Measurements from ENCODE around the gene CALML4. TPM values are rescaled to one million over a fixed set of nuclear protein-coding genes. Genes with fewer than 3 reads are reported as not detected.
"Not testable (repeated sequence)": the region's sequence is repeated elsewhere in the genome, so short reads cannot be mapped to it uniquely, and the experiment has no call there.

Gene CALML4
- total RNA-seq, 1 experiment from 2014 or later = 3.3 TPM

DNA sequence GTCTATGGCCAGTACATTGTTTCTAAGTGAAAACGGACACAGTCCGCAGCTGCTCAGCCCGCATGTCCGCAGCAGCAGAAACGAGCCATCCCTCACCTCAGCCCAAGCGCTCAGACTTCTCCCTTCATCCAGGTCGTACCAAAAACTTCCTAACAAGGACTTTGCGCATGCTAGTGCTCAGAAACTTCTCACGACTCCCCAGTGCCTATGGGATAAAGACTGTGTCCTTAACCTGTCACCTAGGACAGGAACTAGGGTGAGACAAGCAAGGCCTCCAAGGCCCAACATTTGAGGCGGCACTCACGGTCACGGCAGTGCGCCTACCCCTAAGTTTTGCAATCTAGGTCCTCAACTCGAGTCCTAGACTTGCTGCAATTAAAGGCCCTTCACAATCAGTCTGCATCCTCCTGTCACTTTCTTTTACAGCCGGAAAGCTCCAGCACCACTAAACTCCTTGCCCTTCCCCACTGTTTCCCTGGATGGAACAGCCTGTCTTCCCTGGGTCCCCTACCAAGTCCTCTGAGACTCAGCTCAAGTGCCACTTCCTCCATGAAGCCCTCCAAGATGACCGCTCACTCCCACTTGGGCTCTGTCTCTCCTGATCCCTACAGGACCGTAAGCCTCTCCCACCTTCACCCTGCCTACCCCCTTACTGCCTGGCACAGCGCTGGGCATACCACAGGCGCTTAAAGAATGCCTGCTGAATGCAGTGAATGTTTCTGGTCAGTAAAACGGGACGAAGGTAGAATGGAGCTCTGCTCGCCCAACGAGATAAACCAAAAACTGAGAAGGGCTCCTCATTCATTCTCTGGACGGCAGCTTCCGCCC is 23.2 kb upstream of the CALML4 start:
- Mint-ChIP-seq H3K27ac (ENCODE audit: low read depth, unreplicated experiment) (peak overlapping the region; percentile 65), H3K4me1 (ENCODE audit: insufficient read depth, unreplicated experiment) (peaks cover 29% of the 10 kb centered on the region), H3K4me3 (ENCODE audit: unreplicated experiment) (peak overlapping the region; percentile 74), H3K27me3 (ENCODE audit: insufficient read depth, unreplicated experiment) (no peaks in the 10 kb centered on the region), H3K9me3 (ENCODE audit: unreplicated experiment) (no peaks in the 10 kb centered on the region), H3K36me3 (ENCODE audit: insufficient read depth, unreplicated experiment) (peaks cover 5% of the 10 kb centered on the region)
- intact Hi-C loops (cut with micrococcal nuclease) = no loop called here
- TSS peak; percentile 30 for BruUV-seq (replicated peaks)
- TF ChIP-seq, protein P1, sequence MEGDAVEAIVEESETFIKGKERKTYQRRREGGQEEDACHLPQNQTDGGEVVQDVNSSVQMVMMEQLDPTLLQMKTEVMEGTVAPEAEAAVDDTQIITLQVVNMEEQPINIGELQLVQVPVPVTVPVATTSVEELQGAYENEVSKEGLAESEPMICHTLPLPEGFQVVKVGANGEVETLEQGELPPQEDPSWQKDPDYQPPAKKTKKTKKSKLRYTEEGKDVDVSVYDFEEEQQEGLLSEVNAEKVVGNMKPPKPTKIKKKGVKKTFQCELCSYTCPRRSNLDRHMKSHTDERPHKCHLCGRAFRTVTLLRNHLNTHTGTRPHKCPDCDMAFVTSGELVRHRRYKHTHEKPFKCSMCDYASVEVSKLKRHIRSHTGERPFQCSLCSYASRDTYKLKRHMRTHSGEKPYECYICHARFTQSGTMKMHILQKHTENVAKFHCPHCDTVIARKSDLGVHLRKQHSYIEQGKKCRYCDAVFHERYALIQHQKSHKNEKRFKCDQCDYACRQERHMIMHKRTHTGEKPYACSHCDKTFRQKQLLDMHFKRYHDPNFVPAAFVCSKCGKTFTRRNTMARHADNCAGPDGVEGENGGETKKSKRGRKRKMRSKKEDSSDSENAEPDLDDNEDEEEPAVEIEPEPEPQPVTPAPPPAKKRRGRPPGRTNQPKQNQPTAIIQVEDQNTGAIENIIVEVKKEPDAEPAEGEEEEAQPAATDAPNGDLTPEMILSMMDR (IDR thresholded peaks at IDR 0.05; ENCODE audit: unreplicated experiment) = no peak
- ChIA-PET CTCF (interaction anchor here (0.6 to 1.2 kb wide), 3 partner anchors 18 to 344 kb away, joined by 3 to 4 read pairs (median 3); no protein-coding TSS in a partner anchor), POLR2A (interaction anchor here (0.6 to 3.6 kb wide), 13 partner anchors 8 to 1180 kb away, joined by 3 to 49 read pairs (median 4); partner anchors contain the start of genes FEM1B and MAP2K5)
- peak; percentile 21 for DNase-seq (ENCODE audit: unreplicated experiment)

DNA sequence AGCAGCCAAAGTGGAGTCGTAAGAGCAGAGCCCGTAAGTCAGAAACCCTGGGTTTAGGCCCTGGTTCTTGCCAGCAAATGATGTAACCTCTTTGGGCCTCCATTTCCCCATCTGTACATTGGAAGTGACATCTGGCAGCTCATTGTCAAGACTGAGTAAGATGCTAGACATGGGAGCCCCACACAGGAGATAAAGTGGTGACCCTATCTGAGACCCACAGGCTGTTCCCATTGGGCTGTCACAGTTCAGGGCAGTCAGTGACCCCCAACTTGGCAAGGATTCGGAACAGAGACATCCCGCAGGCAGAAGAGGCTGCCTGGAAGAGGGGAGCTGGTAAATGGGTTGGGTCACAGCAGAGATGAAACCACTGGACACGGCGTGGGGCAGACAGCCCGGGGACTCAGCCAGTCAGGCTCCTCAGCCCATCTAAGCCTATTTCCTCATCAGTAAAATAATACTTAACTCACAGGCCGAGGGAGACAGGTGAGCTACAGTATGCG is 22.6 kb upstream of the CALML4 start:
- peaks cover 29% of the 10 kb centered on the region for H3K4me1 Mint-ChIP-seq (ENCODE audit: insufficient read depth, unreplicated experiment)
- intact Hi-C loops (cut with micrococcal nuclease) = no loop called here
- peaks cover 5% of the 10 kb centered on the region for H3K36me3 Mint-ChIP-seq (ENCODE audit: insufficient read depth, unreplicated experiment)
- DNase-seq (ENCODE audit: unreplicated experiment) = no peak
- TF ChIP-seq, protein P1 (IDR thresholded peaks at IDR 0.05; ENCODE audit: unreplicated experiment) = no peak
- ChIA-PET POLR2A (interaction anchor here (3.6 kb wide), 1 partner anchor 52 kb away, joined by 49 read pairs; the partner anchor contains the start of gene FEM1B), CTCF (interaction anchor here (0.6 kb wide), 1 partner anchor 740 kb away, joined by 3 read pairs; no protein-coding TSS in a partner anchor)
- H3K27ac Mint-ChIP-seq (ENCODE audit: low read depth, unreplicated experiment) = peak overlapping the region; percentile 65
- peak overlapping the region; percentile 74 for H3K4me3 Mint-ChIP-seq (ENCODE audit: unreplicated experiment)
- no peaks in the 10 kb centered on the region for H3K27me3 Mint-ChIP-seq (ENCODE audit: insufficient read depth, unreplicated experiment)
- H3K9me3 Mint-ChIP-seq (ENCODE audit: unreplicated experiment) = no peaks in the 10 kb centered on the region
- BruUV-seq (replicated peaks) = no TSS peak

DNA sequence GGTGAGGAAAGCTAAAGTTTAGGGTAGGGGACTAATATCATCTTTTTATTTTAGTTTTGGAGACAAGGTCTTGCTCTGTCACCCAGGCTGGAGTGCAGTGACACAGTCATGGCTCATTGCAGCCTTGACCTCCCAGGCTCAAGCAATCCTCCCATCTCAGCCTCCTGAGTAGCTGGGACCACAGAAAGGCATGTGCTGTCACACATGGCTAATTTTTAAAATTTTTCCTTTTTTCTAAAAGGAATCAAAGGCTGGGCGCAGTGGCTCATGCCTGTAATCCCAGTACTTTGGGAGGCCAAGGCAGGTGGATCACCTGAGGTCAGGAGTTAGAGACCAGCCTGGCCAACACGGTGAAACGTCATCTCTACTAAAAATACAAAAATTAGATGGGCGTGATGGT is 20.3 kb upstream of the CALML4 start:
- peaks cover 11% of the 10 kb centered on the region for H3K36me3 Mint-ChIP-seq (ENCODE audit: insufficient read depth, unreplicated experiment)
- H3K4me3 Mint-ChIP-seq (ENCODE audit: unreplicated experiment); H3K27ac Mint-ChIP-seq (ENCODE audit: low read depth, unreplicated experiment); H3K9me3 Mint-ChIP-seq (ENCODE audit: unreplicated experiment); intact Hi-C loops (cut with micrococcal nuclease); H3K27me3 Mint-ChIP-seq (ENCODE audit: insufficient read depth, unreplicated experiment); BruUV-seq (replicated peaks); DNase-seq (ENCODE audit: unreplicated experiment): not testable (repeated sequence)
- CTCF ChIA-PET = interaction anchor here (0.6 to 1.2 kb wide), 4 partner anchors 13 to 1280 kb away, joined by 3 read pairs; no protein-coding TSS in a partner anchor
- POLR2A ChIA-PET = interaction anchor here (1.2 kb wide), 1 partner anchor 28 kb away, joined by 5 read pairs; no protein-coding TSS in a partner anchor
- peaks cover 29% of the 10 kb centered on the region for H3K4me1 Mint-ChIP-seq (ENCODE audit: insufficient read depth, unreplicated experiment)

DNA sequence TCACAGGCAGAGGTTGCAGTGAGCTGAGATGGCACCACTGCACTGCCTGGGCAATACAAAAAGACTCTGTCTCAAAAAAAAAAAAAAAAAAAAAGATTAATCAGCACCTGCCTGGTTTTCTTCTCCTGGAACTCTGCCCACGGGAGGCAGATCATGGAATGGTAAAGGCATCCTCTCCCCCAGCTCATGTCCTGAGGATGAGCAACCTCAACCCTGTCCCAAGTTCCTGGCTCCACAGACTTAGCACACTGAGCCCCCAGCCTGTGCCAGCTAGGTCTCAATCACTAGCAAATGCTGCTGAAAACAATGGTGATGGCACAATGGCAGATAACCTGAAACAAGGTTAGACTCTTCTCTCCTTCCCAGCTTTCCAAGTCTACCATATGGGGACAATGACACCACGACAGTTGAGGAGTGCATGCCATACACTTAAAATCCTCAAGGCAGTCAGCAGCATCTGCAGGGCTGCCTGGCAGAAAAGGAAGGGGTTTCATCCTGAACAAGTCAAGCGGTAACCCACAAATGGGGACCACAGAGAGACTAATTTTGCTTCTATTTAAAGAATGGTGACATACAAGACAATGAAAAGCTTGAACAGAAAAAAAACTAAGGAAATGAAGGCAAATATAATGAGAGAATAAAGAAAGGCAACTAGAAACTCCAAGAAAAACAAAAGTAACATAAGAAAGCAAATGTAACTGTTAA is 19.6 kb upstream of the CALML4 start:
- Mint-ChIP-seq H3K4me1 (ENCODE audit: insufficient read depth, unreplicated experiment) (peaks cover 24% of the 10 kb centered on the region), H3K36me3 (ENCODE audit: insufficient read depth, unreplicated experiment) (peaks cover 11% of the 10 kb centered on the region), H3K27ac (ENCODE audit: low read depth, unreplicated experiment) (no peak overlapping the region), H3K4me3 (ENCODE audit: unreplicated experiment) (no peak overlapping the region), H3K9me3 (ENCODE audit: unreplicated experiment) (no peaks in the 10 kb centered on the region), H3K27me3 (ENCODE audit: insufficient read depth, unreplicated experiment) (no peaks in the 10 kb centered on the region)
- CTCF ChIA-PET = interaction anchor here (0.6 to 1.2 kb wide), 5 partner anchors 13 to 118 kb away, joined by 3 to 4 read pairs (median 3); no protein-coding TSS in a partner anchor
- POLR2A ChIA-PET = interaction anchor here (1.2 kb wide), 1 partner anchor 27 kb away, joined by 5 read pairs; no protein-coding TSS in a partner anchor
- DNase-seq (ENCODE audit: unreplicated experiment) = no peak
- TF ChIP-seq, protein P1 (IDR thresholded peaks at IDR 0.05; ENCODE audit: unreplicated experiment) = no peak
- no TSS peak for BruUV-seq (replicated peaks)
- intact Hi-C loops (cut with micrococcal nuclease) = no loop called here

All from MCF 10A (cell line).